ENCODE measurements around the gene ADAMTS3.

Gene ADAMTS3

GRCh38 chr4:72290737-72291136 lies 278.3 kb downstream of the ADAMTS3 start:
- no peak for DNase-seq (ENCODE audit: low read depth)

GRCh38 chr4:72286910-72287309 lies 282.1 kb downstream of the ADAMTS3 start:
- DNase-seq (ENCODE audit: low read depth): no peak

- DNase-seq (ENCODE audit: low read depth): peak; percentile 2
Observed at GRCh38 chr4:72286185-72286584, 282.8 kb downstream of the ADAMTS3 start.

- no peak for DNase-seq (ENCODE audit: low read depth)
Observed at GRCh38 chr4:72283357-72283756, 285.7 kb downstream of the ADAMTS3 start.

- DNase-seq (ENCODE audit: low read depth): no peak
Observed at GRCh38 chr4:72280252-72280651, 288.8 kb downstream of the ADAMTS3 start.

GRCh38 chr4:72275381-72275780 lies 293.6 kb downstream of the ADAMTS3 start:
- no peak for DNase-seq (ENCODE audit: low read depth)

GRCh38 chr4:72274251-72274650 lies 294.8 kb downstream of the ADAMTS3 start:
- no peak for DNase-seq (ENCODE audit: low read depth)

GRCh38 chr4:72255269-72255668 lies 313.8 kb downstream of the ADAMTS3 start:
- no peak for DNase-seq (ENCODE audit: low read depth)

GRCh38 chr4:72243641-72244040 lies 325.4 kb downstream of the ADAMTS3 start:
- no peak for DNase-seq (ENCODE audit: low read depth)

- no peak for DNase-seq (ENCODE audit: low read depth)
Observed at GRCh38 chr4:72239487-72240116, 329.4 kb downstream of the ADAMTS3 start.
